CD4-positive, CD25-positive, alpha-beta regulatory T cell (primary cell): ENCODE measurements around the gene TRMT44. TPM values are rescaled to one million over a fixed set of nuclear protein-coding genes. Genes with fewer than 3 reads are reported as not detected.
A peak's percentile ranks its signal among the peaks of the same experiment; 100 is the strongest.
"Not testable (repeated sequence)": the region's sequence is repeated elsewhere in the genome, so short reads cannot be mapped to it uniquely, and the experiment has no call there.

ENCODE experiments used
- ATAC-seq, 2 donors: fragments of 150-1000 bp; cut with Tn5 transposase; one replicate each; pipeline ENCODE4 v1.10.0; 2021; ENCODE audit warnings: low read depth in 2 of 2, moderate number of reproducible peaks in 2 of 2, moderate library complexity in 1 of 2
- DNase-seq, 3 donors: peaks; one replicate each; pipeline versions ENCODE4 v3.0.0 to v3.0.0-alpha.2; 2012 to 2022; ENCODE audit warnings: mixed read lengths in 1 of 3
- H3K27ac ChIP-seq: one replicate; pipeline ENCODE4 v1.7.0; 2013; ENCODE audit warnings: mild to moderate bottlenecking, low read length; ENCODE audit not compliant: insufficient read depth, poor library complexity, severe bottlenecking
- H3K27me3 ChIP-seq: one replicate; pipeline ENCODE4 v1.7.0; 2013; ENCODE audit warnings: low read length; ENCODE audit not compliant: control insufficient read depth, insufficient read depth
- H3K36me3 ChIP-seq: one replicate; pipeline ENCODE4 v1.7.0; 2013; ENCODE audit warnings: mild to moderate bottlenecking, low read length, moderate library complexity; ENCODE audit not compliant: control insufficient read depth, insufficient read depth
- H3K4me1 ChIP-seq: 2 replicates; pipeline ENCODE4 v1.7.0; 2013; ENCODE audit warnings: mild to moderate bottlenecking, low read length; ENCODE audit not compliant: insufficient read depth, control insufficient read depth, poor library complexity, severe bottlenecking
- H3K4me3 ChIP-seq: one replicate; pipeline ENCODE4 v1.7.0; 2013; ENCODE audit warnings: low read depth, mild to moderate bottlenecking, low read length, moderate library complexity
- H3K9me3 ChIP-seq, 2 experiments: 1 replicate in 1 of 2; 2 replicates in 1 of 2; pipeline ENCODE4 v1.7.0; 2013; ENCODE audit warnings: low read length in 2 of 2, mild to moderate bottlenecking in 1 of 2, moderate library complexity in 1 of 2; ENCODE audit not compliant: control insufficient read depth in 2 of 2
- H3K27ac Mint-ChIP-seq, 3 donors: one replicate each; pipeline ENCODE4 v1.8.0; 2020 to 2022; ENCODE audit warnings: mild to moderate bottlenecking in 3 of 3, mixed read lengths in 3 of 3, moderate library complexity in 2 of 3
- H3K27me3 Mint-ChIP-seq: one replicate; pipeline ENCODE4 v1.8.0; 2022; ENCODE audit warnings: mild to moderate bottlenecking, mixed read lengths
- H3K36me3 Mint-ChIP-seq: one replicate; pipeline ENCODE4 v1.8.0; 2020; ENCODE audit warnings: mixed read lengths
- H3K4me1 Mint-ChIP-seq, 4 donors: one replicate each; pipeline ENCODE4 v1.8.0; 2020 to 2022; ENCODE audit warnings: mixed read lengths in 4 of 4, mild to moderate bottlenecking in 1 of 4
- H3K4me3 Mint-ChIP-seq, 4 donors: one replicate each; pipeline ENCODE4 v1.8.0; 2020 to 2022; ENCODE audit warnings: mild to moderate bottlenecking in 4 of 4, mixed read lengths in 4 of 4, moderate library complexity in 3 of 4
- H3K9me3 Mint-ChIP-seq, 7 donors: one replicate each; pipeline ENCODE4 v1.8.0; 2020 to 2022; ENCODE audit warnings: mixed read lengths in 7 of 7, mild to moderate bottlenecking in 3 of 7, moderate library complexity in 2 of 7
- polyA plus RNA-seq, 4 donors: library from polyadenylated mRNA; unstranded; fragments of 300-500 nt; fragmentation: Illumina TruSeq; gene quantifications; one replicate each; pipeline ENCODE4 v1.2.3, GENCODE V29; 2021
- total RNA-seq: library from RNA; stranded (reverse); gene quantifications from one replicate; pipeline ENCODE4 v1.2.3, GENCODE V29; 2022

Gene TRMT44
- total and polyA plus RNA-seq, 5 donors from 2014 or later = 10.9 to 26.2 (median 15.4) TPM

GRCh38 chr4:8513080-8513479, 72.5 kb downstream of the TRMT44 start:
- H3K9me3 Mint-ChIP-seq, H3K27me3 Mint-ChIP-seq, H3K4me1 ChIP-seq, H3K4me3 ChIP-seq, H3K36me3 Mint-ChIP-seq, DNase-seq, H3K27ac ChIP-seq, H3K4me3 Mint-ChIP-seq, H3K4me1 Mint-ChIP-seq, ATAC-seq, H3K9me3 ChIP-seq, H3K27me3 ChIP-seq, H3K27ac Mint-ChIP-seq, H3K36me3 ChIP-seq: not testable (repeated sequence)

DNA sequence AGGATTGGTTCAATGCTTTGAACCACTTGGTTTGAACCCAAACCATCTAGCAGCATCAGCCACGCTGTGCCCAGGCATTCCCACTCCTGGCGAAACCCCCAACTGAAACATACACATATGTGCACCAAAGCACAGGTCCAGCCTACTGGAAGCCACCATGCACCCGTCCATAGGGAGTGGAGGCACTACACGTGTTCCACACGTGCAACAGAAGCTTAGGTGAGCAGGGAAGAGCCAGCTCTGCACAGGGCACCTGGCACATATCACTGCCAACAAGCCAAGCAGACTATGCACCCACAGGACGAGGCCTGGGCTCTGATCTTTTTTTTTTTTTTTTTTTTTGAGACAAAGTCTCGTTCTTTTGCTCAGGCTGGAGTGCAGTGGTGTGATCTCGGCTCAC, 73.4 kb downstream of the TRMT44 start:
- Histone ChIP-seq H3K9me3 (no peaks in the 10 kb centered on the region), H3K27me3 (no peaks in the 10 kb centered on the region), H3K36me3 (no peaks in the 10 kb centered on the region), H3K4me3 (no peak overlapping the region), H3K4me1 (no peaks in the 10 kb centered on the region), H3K27ac (no peak overlapping the region)
- DNase-seq = no peak
- Mint-ChIP-seq H3K27me3 (peaks cover 5% of the 10 kb centered on the region), H3K27ac (no peak overlapping the region), H3K9me3 (peaks cover 0 to 8% (median 0%) of the 10 kb centered on the region in 7 donors), H3K36me3 (no peaks in the 10 kb centered on the region), H3K4me1 (no peaks in the 10 kb centered on the region), H3K4me3 (no peak overlapping the region)
- no peak for ATAC-seq

DNA sequence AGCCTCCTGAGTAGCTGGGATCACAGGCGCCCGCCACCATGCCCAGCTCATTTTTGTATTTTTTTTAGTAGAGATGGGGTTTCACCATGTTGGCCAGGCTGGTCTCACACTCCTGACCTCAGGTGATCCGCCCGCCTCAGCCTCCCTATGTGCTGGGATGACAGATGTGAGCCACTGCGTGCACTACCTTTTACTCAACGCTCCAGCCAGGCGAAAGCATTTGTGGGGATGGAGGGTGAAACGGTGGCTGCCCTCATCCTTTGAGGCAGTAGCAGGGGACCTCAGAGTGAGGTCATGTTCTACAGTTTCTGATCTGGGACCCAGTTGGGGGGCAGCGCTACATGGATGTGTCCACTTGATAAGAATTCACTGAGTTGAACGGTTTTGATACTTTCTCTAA, 73.8 kb downstream of the TRMT44 start:
- Mint-ChIP-seq H3K27me3 (peaks cover 5% of the 10 kb centered on the region), H3K27ac (no peak overlapping the region), H3K36me3 (no peaks in the 10 kb centered on the region), H3K4me3 (no peak overlapping the region), H3K9me3 (peaks cover 0 to 8% (median 2%) of the 10 kb centered on the region in 7 donors), H3K4me1 (no peaks in the 10 kb centered on the region)
- Histone ChIP-seq H3K4me1 (no peaks in the 10 kb centered on the region), H3K27ac (no peak overlapping the region), H3K9me3 (no peaks in the 10 kb centered on the region), H3K27me3 (no peaks in the 10 kb centered on the region), H3K4me3 (no peak overlapping the region), H3K36me3 (no peaks in the 10 kb centered on the region)
- no peak for ATAC-seq
- DNase-seq = no peak

GRCh38 chr4:8515316-8516060, 74.9 kb downstream of the TRMT44 start:
- H3K4me1 ChIP-seq = no peaks in the 10 kb centered on the region
- H3K27ac ChIP-seq = no peak overlapping the region
- no peaks in the 10 kb centered on the region for H3K4me1 Mint-ChIP-seq
- DNase-seq (no peak), ATAC-seq (no peak)
- peaks cover 5% of the 10 kb centered on the region for H3K27me3 Mint-ChIP-seq
- no peak overlapping the region for H3K4me3 Mint-ChIP-seq
- no peaks in the 10 kb centered on the region for H3K27me3 ChIP-seq
- H3K36me3 ChIP-seq = no peaks in the 10 kb centered on the region
- H3K9me3 ChIP-seq = peaks cover 0 to 2% of the 10 kb centered on the region in 2 experiments
- H3K4me3 ChIP-seq = no peak overlapping the region
- no peak overlapping the region for H3K27ac Mint-ChIP-seq
- no peaks in the 10 kb centered on the region for H3K36me3 Mint-ChIP-seq
- H3K9me3 Mint-ChIP-seq = peaks cover 0 to 12% (median 3%) of the 10 kb centered on the region in 7 donors

DNA sequence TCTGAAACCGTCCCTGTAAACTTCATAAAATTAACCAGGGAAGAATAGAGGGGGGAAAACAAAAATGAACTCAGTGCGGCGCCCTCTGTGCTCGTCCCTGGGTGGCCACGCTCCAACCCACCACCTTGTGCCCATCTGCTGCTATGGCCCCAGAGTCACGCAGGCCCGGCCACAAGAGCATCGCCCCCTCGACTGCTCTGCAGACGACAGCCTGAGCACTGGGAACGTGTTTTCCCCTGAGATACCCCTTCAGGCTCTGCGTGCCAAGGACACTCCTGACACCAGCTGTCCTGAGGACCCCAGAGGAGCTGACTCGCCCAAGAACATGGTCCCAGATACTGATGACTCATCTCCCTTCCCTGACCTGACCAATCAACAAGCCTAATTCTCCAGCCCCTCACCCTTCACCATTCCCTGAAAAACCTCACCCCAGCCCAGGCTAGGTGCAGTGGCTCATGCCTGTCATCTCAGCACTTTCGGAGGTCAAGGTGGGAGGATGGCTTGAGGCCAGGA, 75.5 kb downstream of the TRMT44 start:
- no peaks in the 10 kb centered on the region for H3K36me3 ChIP-seq
- H3K4me3 Mint-ChIP-seq = no peak overlapping the region

GRCh38 chr4:8516996-8517550, 76.5 kb downstream of the TRMT44 start:
- H3K9me3 Mint-ChIP-seq = peaks cover 0 to 16% (median 5%) of the 10 kb centered on the region in 7 donors
- Histone ChIP-seq H3K27me3 (no peaks in the 10 kb centered on the region), H3K4me1 (no peaks in the 10 kb centered on the region), H3K9me3 (peaks cover 0 to 4% of the 10 kb centered on the region in 2 experiments), H3K36me3 (no peaks in the 10 kb centered on the region), H3K27ac (no peak overlapping the region), H3K4me3 (no peak overlapping the region)
- peak overlapping the region in 1 of 3 donors; percentile 20 for H3K27ac Mint-ChIP-seq
- H3K27me3 Mint-ChIP-seq = peaks cover 5% of the 10 kb centered on the region
- H3K4me1 Mint-ChIP-seq = no peaks in the 10 kb centered on the region
- no peaks in the 10 kb centered on the region for H3K36me3 Mint-ChIP-seq
- no peak overlapping the region for H3K4me3 Mint-ChIP-seq
- DNase-seq (no peak), ATAC-seq (no peak)

More for the DNA sequence above, 75.5 kb downstream of the TRMT44 start:
- H3K4me3 ChIP-seq = no peak overlapping the region
- ATAC-seq = no peak
- Mint-ChIP-seq H3K9me3 (peaks cover 0 to 16% (median 5%) of the 10 kb centered on the region in 7 donors), H3K4me1 (no peaks in the 10 kb centered on the region), H3K27ac (no peak overlapping the region), H3K36me3 (no peaks in the 10 kb centered on the region), H3K27me3 (peaks cover 5% of the 10 kb centered on the region)
- no peak overlapping the region for H3K27ac ChIP-seq
- H3K27me3 ChIP-seq = no peaks in the 10 kb centered on the region
- peaks cover 0 to 4% of the 10 kb centered on the region in 2 experiments for H3K9me3 ChIP-seq
- no peaks in the 10 kb centered on the region for H3K4me1 ChIP-seq
- DNase-seq = no peak

DNA sequence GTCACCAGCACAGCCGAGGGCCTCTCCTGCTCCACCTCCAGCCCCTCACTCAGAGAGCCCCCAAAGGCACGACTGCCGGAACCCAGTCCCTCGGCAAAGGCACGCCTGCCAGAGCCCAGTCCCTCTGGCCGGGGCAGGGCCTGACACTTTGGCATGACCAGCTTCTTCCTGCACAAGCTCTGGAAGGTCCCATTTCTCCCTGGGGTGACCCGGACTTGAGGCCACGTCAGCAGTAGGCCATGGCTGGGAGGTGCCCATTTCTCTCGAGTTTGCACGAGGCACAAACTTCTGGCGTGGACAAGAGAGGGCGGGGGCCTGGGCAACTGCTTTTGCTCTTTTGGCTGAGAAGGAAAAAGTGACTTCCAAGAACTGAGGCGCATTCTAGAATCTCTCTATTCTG, 77.4 kb downstream of the TRMT44 start:
- Mint-ChIP-seq H3K9me3 (peaks cover 0 to 12% (median 6%) of the 10 kb centered on the region in 7 donors), H3K36me3 (no peaks in the 10 kb centered on the region), H3K4me1 (no peaks in the 10 kb centered on the region), H3K4me3 (no peak overlapping the region), H3K27me3 (peaks cover 5% of the 10 kb centered on the region), H3K27ac (no peak overlapping the region)
- H3K4me1 ChIP-seq = no peaks in the 10 kb centered on the region
- DNase-seq (no peak), ATAC-seq (no peak)
- peaks cover 0 to 4% of the 10 kb centered on the region in 2 experiments for H3K9me3 ChIP-seq
- H3K36me3 ChIP-seq = no peaks in the 10 kb centered on the region
- H3K4me3 ChIP-seq = no peak overlapping the region
- no peak overlapping the region for H3K27ac ChIP-seq
- H3K27me3 ChIP-seq = no peaks in the 10 kb centered on the region
